Measurements from ENCODE around the gene PACSIN2. TPM values are rescaled to one million over a fixed set of nuclear protein-coding genes. Genes with fewer than 3 reads are reported as not detected.
A peak's percentile ranks its signal among the peaks of the same experiment; 100 is the strongest.

Gene PACSIN2
- total and polyA plus RNA-seq, 2 of the 13 experiments (the other 11 are each of a cell fraction or from before 2014, with no cell fraction given) = 54.1 to 68.8 TPM

- TF ChIP-seq ZNF280D (CRISPR knock-in tag; IDR thresholded peaks at IDR 0.05) = no peak; the same call in 1 of the 2 replicates
- no peak for TF ChIP-seq HIVEP1 (CRISPR knock-in tag; IDR thresholded peaks at IDR 0.05)
- 0 out of 2 replicates have a peak, but pooled peaks have one; percentile 32 for TF ChIP-seq HNF4G (IDR thresholded peaks at IDR 0.05; ENCODE audit: borderline replicate concordance, low read depth, low read length)
- no peak for TF ChIP-seq HNF4G (CRISPR knock-in tag; IDR thresholded peaks at IDR 0.05; ENCODE audit: borderline replicate concordance, low read depth)
- no peak for TF ChIP-seq MLLT10 (CRISPR knock-in tag; IDR thresholded peaks at IDR 0.05)
- no peak for TF ChIP-seq MBD4 (IDR thresholded peaks at IDR 0.05; ENCODE audit: borderline replicate concordance, low read length)
- no peak for TF ChIP-seq ZNF597 (CRISPR knock-in tag; IDR thresholded peaks at IDR 0.05)
- TF ChIP-seq ZNF772 (CRISPR knock-in tag; IDR thresholded peaks at IDR 0.05) = no peak
- TF ChIP-seq NFE2L2 (IDR thresholded peaks at IDR 0.05; ENCODE audit: low read length) = no peak
- peak; percentile 97 for TF ChIP-seq FOSL2 (CRISPR knock-in tag; IDR thresholded peaks at IDR 0.05)
- no peak; the same call in 1 of the 2 replicates for TF ChIP-seq RBAK (CRISPR knock-in tag; IDR thresholded peaks at IDR 0.05)
- TF ChIP-seq JARID2 (CRISPR knock-in tag; IDR thresholded peaks at IDR 0.05; ENCODE audit: insufficient replicate concordance) = no peak
- no peak for TF ChIP-seq ATF5 (CRISPR knock-in tag; IDR thresholded peaks at IDR 0.05; ENCODE audit: low read depth)
- TF ChIP-seq ZNF329 (CRISPR knock-in tag; IDR thresholded peaks at IDR 0.05; ENCODE audit: low read depth) = no peak
- peak; percentile 79 for TF ChIP-seq MED1 (CRISPR knock-in tag; IDR thresholded peaks at IDR 0.05)
- TF ChIP-seq ZNF549 (CRISPR knock-in tag; IDR thresholded peaks at IDR 0.05) = no peak
- TF ChIP-seq ZNF790 (CRISPR knock-in tag; IDR thresholded peaks at IDR 0.05; ENCODE audit: borderline replicate concordance) = no peak
- no peak for TF ChIP-seq ZFP82 (CRISPR knock-in tag; IDR thresholded peaks at IDR 0.05; ENCODE audit: borderline replicate concordance)
- no peak for TF ChIP-seq ZNF652 (CRISPR knock-in tag; IDR thresholded peaks at IDR 0.05; ENCODE audit: borderline replicate concordance, low read depth)
- no peak for TF ChIP-seq TEAD2 (CRISPR knock-in tag; IDR thresholded peaks at IDR 0.05)
- TF ChIP-seq ZNF674 (CRISPR knock-in tag; IDR thresholded peaks at IDR 0.05; ENCODE audit: low read depth) = no peak
- no peak for TF ChIP-seq CBX1 (IDR thresholded peaks at IDR 0.05; ENCODE audit: low read depth)
- no peak for TF ChIP-seq ZNF605 (CRISPR knock-in tag; IDR thresholded peaks at IDR 0.05)
- peak; percentile 51 for TF ChIP-seq MAX (IDR thresholded peaks at IDR 0.05)
- peak; percentile 74; the same call in 1 of the 2 replicates for TF ChIP-seq ZBTB7B (CRISPR knock-in tag; IDR thresholded peaks at IDR 0.05)
- no peak for TF ChIP-seq YY1 (IDR thresholded peaks at IDR 0.05; ENCODE audit: insufficient read depth, insufficient replicate concordance, low read depth, low read length)
Measured at GRCh38 chr22:42947211-42947990, 67.5 kb downstream of the PACSIN2 start (continued).
